Activated B cell treated with CpG ODN at 0.5 μM for 24 hours (primary cell): ENCODE data around the gene RBM17. TPM values are rescaled to one million over a fixed set of nuclear protein-coding genes. Genes with fewer than 3 reads are reported as not detected.

Experiments used
- ATAC-seq: fragments of 200-7000 bp; cut with Tn5 transposase; one replicate; pipeline ENCODE4 v1.10.0; 2021; ENCODE audit warnings: low read depth, mild to moderate bottlenecking, moderate library complexity
- CTCF ChIA-PET: fragments of 350-600 bp; sonication (Branson Sonifier 250); formaldehyde crosslinking; loops from one replicate; lab custom pipeline; 2021; ENCODE audit warnings: antibody characterized with exemption; lab: Charles Lee
- POLR2A ChIA-PET: fragments of 350-600 bp; sonication (Branson Sonifier 250); formaldehyde crosslinking; loops from one replicate; lab custom pipeline; 2021; ENCODE audit warnings: antibody characterized with exemption; lab: Charles Lee
- DNase-seq: peaks from one replicate; pipeline ENCODE4 v3.0.0; 2022
- H3K27ac Mint-ChIP-seq: one replicate; pipeline ENCODE4 v1.8.0; 2020; ENCODE audit warnings: mixed read lengths
- H3K27me3 Mint-ChIP-seq: one replicate; pipeline ENCODE4 v1.8.0; 2021; ENCODE audit warnings: mixed read lengths
- H3K36me3 Mint-ChIP-seq: one replicate; pipeline ENCODE4 v1.8.0; 2021; ENCODE audit warnings: low read depth, mixed read lengths
- H3K4me1 Mint-ChIP-seq: one replicate; pipeline ENCODE4 v1.8.0; 2021; ENCODE audit warnings: mixed read lengths
- H3K4me3 Mint-ChIP-seq: one replicate; pipeline ENCODE4 v1.8.0; 2020; ENCODE audit warnings: mild to moderate bottlenecking, mixed read lengths
- H3K9me3 Mint-ChIP-seq: one replicate; pipeline ENCODE4 v1.8.0; 2020; ENCODE audit warnings: mixed read lengths
- CTCF ChIP-seq: fragments of 200-600 bp; IDR thresholded peaks from one replicate; pipeline ENCODE4 v1.8.0; 2022; ENCODE audit warnings: antibody characterized with exemption, mild to moderate bottlenecking
- intact Hi-C: fragments of 100-400 bp; cut with micrococcal nuclease; formaldehyde crosslinking; loops from one replicate; pipeline ENCODE4 v1.15.1; 2024
- total RNA-seq: library from RNA; stranded (reverse); gene quantifications from 2 replicates; pipeline ENCODE4 v1.2.3, GENCODE V29; 2022

RBM17 gene
- total RNA-seq, 1 donor from 2014 or later: 209 TPM

GRCh38 chr10:6052247-6053221 lies 36.3 kb upstream of the RBM17 start:
- no peaks in the 10 kb centered on the region for H3K27me3 Mint-ChIP-seq
- ATAC-seq: peak; percentile 42
- no peaks in the 10 kb centered on the region for H3K9me3 Mint-ChIP-seq
- ChIA-PET POLR2A (interaction anchor here (0.6 to 14.3 kb wide), 14 partner anchors 8 to 296 kb away, joined by 3 to 339 read pairs (median 10); partner anchors contain the start of genes ANKRD16, FBH1, GDI2 and IL2RA), CTCF (interaction anchor here (1.3 to 8.9 kb wide), 3 partner anchors 16 to 38 kb away, joined by 6 to 69 read pairs (median 43); no protein-coding TSS in a partner anchor)
- peak overlapping the region; percentile 77 for H3K4me3 Mint-ChIP-seq
- intact Hi-C loops: loop anchor here (1.0 to 5.0 kb wide), 7 partner anchors 10 to 1420 kb away; partner anchors contain the start of genes GDI2, IL2RA and PFKFB3
- peaks cover 69% of the 10 kb centered on the region for H3K36me3 Mint-ChIP-seq
- DNase-seq: peak; percentile 63
- peaks cover 93% of the 10 kb centered on the region for H3K4me1 Mint-ChIP-seq
- H3K27ac Mint-ChIP-seq: peak overlapping the region; percentile 97
- no peak for TF ChIP-seq CTCF

- peaks cover 94% of the 10 kb centered on the region for H3K4me1 Mint-ChIP-seq
- H3K4me3 Mint-ChIP-seq: peak overlapping the region; percentile 77
- CTCF ChIA-PET: interaction anchor here (0.7 to 8.9 kb wide), 5 partner anchors 9 to 39 kb away, joined by 3 to 69 read pairs (median 6); no protein-coding TSS in a partner anchor
- peaks cover 71% of the 10 kb centered on the region for H3K36me3 Mint-ChIP-seq
- no peak for TF ChIP-seq CTCF
- ATAC-seq: no peak
- H3K27me3 Mint-ChIP-seq: no peaks in the 10 kb centered on the region
- POLR2A ChIA-PET: interaction anchor here (0.7 to 14.3 kb wide), 9 partner anchors 8 to 295 kb away, joined by 3 to 339 read pairs (median 10); partner anchors contain the start of genes ANKRD16, FBH1, GDI2 and IL2RA
- H3K9me3 Mint-ChIP-seq: no peaks in the 10 kb centered on the region
- H3K27ac Mint-ChIP-seq: peak overlapping the region; percentile 97
- intact Hi-C loops: loop anchor here (2.0 to 5.0 kb wide), 4 partner anchors 109 to 1419 kb away; partner anchors contain the start of genes GDI2 and PFKFB3
- no peak for DNase-seq
Measured at GRCh38 chr10:6053303-6053702, 35.5 kb upstream of the RBM17 start.

- ATAC-seq (no peak), DNase-seq (no peak)
- H3K36me3 Mint-ChIP-seq: peaks cover 72% of the 10 kb centered on the region
- no peaks in the 10 kb centered on the region for H3K27me3 Mint-ChIP-seq
- peak overlapping the region; percentile 79 for H3K4me3 Mint-ChIP-seq
- H3K27ac Mint-ChIP-seq: peak overlapping the region; percentile 93
- intact Hi-C loops: loop anchor here (2.0 to 5.0 kb wide), 4 partner anchors 108 to 1418 kb away; partner anchors contain the start of genes GDI2 and PFKFB3
- no peaks in the 10 kb centered on the region for H3K9me3 Mint-ChIP-seq
- H3K4me1 Mint-ChIP-seq: peaks cover 94% of the 10 kb centered on the region
- ChIA-PET POLR2A (interaction anchor here (0.6 to 14.3 kb wide), 9 partner anchors 8 to 294 kb away, joined by 3 to 339 read pairs (median 10); partner anchors contain the start of genes ANKRD16, FBH1, IL2RA and RBM17), CTCF (interaction anchor here (0.7 to 8.9 kb wide), 5 partner anchors 9 to 39 kb away, joined by 3 to 69 read pairs (median 6); no protein-coding TSS in a partner anchor)
- no peak for TF ChIP-seq CTCF
Measured at GRCh38 chr10:6053816-6054631, 34.8 kb upstream of the RBM17 start.

- H3K27me3 Mint-ChIP-seq: no peaks in the 10 kb centered on the region
- H3K36me3 Mint-ChIP-seq: peaks cover 72% of the 10 kb centered on the region
- TF ChIP-seq CTCF: no peak
- no peak for DNase-seq
- H3K27ac Mint-ChIP-seq: peak overlapping the region; percentile 93
- ATAC-seq: no peak
- ChIA-PET CTCF (interaction anchor here (2.1 to 8.9 kb wide), 2 partner anchors 17 to 32 kb away, joined by 4 to 69 read pairs; no protein-coding TSS in a partner anchor), POLR2A (interaction anchor here (0.8 to 14.3 kb wide), 5 partner anchors 7 to 294 kb away, joined by 3 to 339 read pairs (median 146); partner anchors contain the start of genes IL2RA and RBM17)
- intact Hi-C loops: loop anchor here (5.0 kb wide), 2 partner anchors 107 to 1417 kb away; no protein-coding TSS in a partner anchor
- H3K4me1 Mint-ChIP-seq: peaks cover 94% of the 10 kb centered on the region
- peak overlapping the region; percentile 79 for H3K4me3 Mint-ChIP-seq
- no peaks in the 10 kb centered on the region for H3K9me3 Mint-ChIP-seq
Measured at GRCh38 chr10:6054884-6055283, 34.0 kb upstream of the RBM17 start.
